Endodermal cell (in vitro differentiated cells): ENCODE measurements around the gene ADK. TPM values are rescaled to one million over a fixed set of nuclear protein-coding genes. Genes with fewer than 3 reads are reported as not detected.

Experiments
- DNase-seq: peaks from one replicate; pipeline ENCODE4 v3.0.0-alpha.2; 2017
- H3K27ac ChIP-seq: 2 replicates; pipeline ENCODE4 v1.5.1; 2013; ENCODE audit warnings: mild to moderate bottlenecking, low read depth, low read length, moderate library complexity
- H3K27me3 ChIP-seq: 2 replicates; pipeline ENCODE4 v1.6.1; 2013; ENCODE audit warnings: mild to moderate bottlenecking, low read length, moderate library complexity; ENCODE audit not compliant: insufficient read depth, control insufficient read depth, poor library complexity, severe bottlenecking
- H3K36me3 ChIP-seq: 2 replicates; pipeline ENCODE4 v1.7.0; 2013; ENCODE audit warnings: mild to moderate bottlenecking, low read length, moderate library complexity; ENCODE audit not compliant: control insufficient read depth, insufficient read depth
- H3K4me1 ChIP-seq: one replicate; pipeline ENCODE4 v1.7.0; 2013; ENCODE audit warnings: low read length; ENCODE audit not compliant: control insufficient read depth, insufficient read depth
- H3K4me3 ChIP-seq: 2 replicates; pipeline ENCODE4 v1.5.1; 2013; ENCODE audit warnings: mild to moderate bottlenecking, low read length, moderate library complexity
- H3K9ac ChIP-seq: 2 replicates; pipeline ENCODE4 v1.6.1; 2013; ENCODE audit warnings: mild to moderate bottlenecking, low read length, moderate library complexity; ENCODE audit not compliant: poor library complexity, severe bottlenecking; ENCODE audit errors: extremely low read depth
- H3K9me3 ChIP-seq: 2 replicates; pipeline ENCODE4 v1.6.1; 2013; ENCODE audit warnings: mild to moderate bottlenecking, low read length, moderate library complexity; ENCODE audit not compliant: control insufficient read depth
- H3K27ac Mint-ChIP-seq: 2 replicates; pipeline ENCODE4 v1.8.0; 2020; ENCODE audit warnings: mixed read lengths
- H3K27me3 Mint-ChIP-seq: 2 replicates; pipeline ENCODE4 v1.8.0; 2021; ENCODE audit warnings: mild to moderate bottlenecking, mixed read lengths; ENCODE audit not compliant: insufficient read depth
- H3K36me3 Mint-ChIP-seq: 2 replicates; pipeline ENCODE4 v1.8.0; 2020; ENCODE audit warnings: low read depth, mixed read lengths
- H3K4me1 Mint-ChIP-seq: 2 replicates; pipeline ENCODE4 v1.8.0; 2020; ENCODE audit warnings: mixed read lengths
- H3K4me3 Mint-ChIP-seq: 2 replicates; pipeline ENCODE4 v1.8.0; 2020; ENCODE audit warnings: mild to moderate bottlenecking, moderate library complexity, mixed read lengths
- H3K9me3 Mint-ChIP-seq: 2 replicates; pipeline ENCODE4 v1.8.0; 2020; ENCODE audit warnings: mild to moderate bottlenecking, mixed read lengths
- CTCF ChIP-seq: fragments of 200-600 bp; sonication (generic); conservative IDR thresholded peaks from 2 replicates; pipeline ENCODE4 v1.5.0; 2021; ENCODE audit warnings: antibody characterized with exemption, mild to moderate bottlenecking
- WGBS, 2 experiments: methylation state at CpG; one replicate each; pipeline versions ENCODE4 v1.1.5 to v1.1.7; 2013; ENCODE audit warnings: missing lambda C conversion rate in 2 of 2, mixed read lengths in 1 of 2; ENCODE audit not compliant: insufficient coverage in 1 of 2, insufficient read length in 1 of 2; 5-methylcytosine and 5-hydroxymethylcytosine counted together
- total RNA-seq, 2 donors: library from RNA; stranded (reverse); fragmentation: NEBNext Ultra II Directional in 1 of 2; extraction: Animal tissue kit (Norgen Biotek cat#: 25700) in 1 of 2; gene quantifications; 2 replicates in 1 of 2; 3 replicates in 1 of 2; pipeline ENCODE4 v1.2.1, GENCODE V29; 2021

The ADK gene
- total RNA-seq, 2 donors from 2014 or later, result 23.6 to 36.7 TPM

- Mint-ChIP-seq H3K27me3 (no peaks in the 10 kb centered on the region), H3K27ac (no peak overlapping the region), H3K4me1 (peaks cover 2% of the 10 kb centered on the region), H3K9me3 (peaks cover 4% of the 10 kb centered on the region), H3K36me3 (no peaks in the 10 kb centered on the region), H3K4me3 (no peak overlapping the region)
- DNase-seq, result no peak
- H3K27me3 ChIP-seq, result no peaks in the 10 kb centered on the region
- H3K36me3 ChIP-seq, result no peaks in the 10 kb centered on the region
- no peak for TF ChIP-seq CTCF
- H3K9me3 ChIP-seq, result no peaks in the 10 kb centered on the region
- no peaks in the 10 kb centered on the region for H3K4me1 ChIP-seq
- 80 to 94% methylated on average over 7 to 9 of the region's 9 CpGs for whole genome bisulfite sequencing, 2 experiments
- no peak overlapping the region for H3K9ac ChIP-seq
- no peak overlapping the region for H3K27ac ChIP-seq
- no peak overlapping the region for H3K4me3 ChIP-seq
Measured at GRCh38 chr10:74223755-74224529, 72.9 kb downstream of the ADK start.

- Histone ChIP-seq H3K9me3 (no peaks in the 10 kb centered on the region), H3K27me3 (no peaks in the 10 kb centered on the region), H3K36me3 (no peaks in the 10 kb centered on the region), H3K4me1 (no peaks in the 10 kb centered on the region), H3K4me3 (no peak overlapping the region), H3K27ac (no peak overlapping the region), H3K9ac (no peak overlapping the region)
- Mint-ChIP-seq H3K4me3 (no peak overlapping the region), H3K27me3 (no peaks in the 10 kb centered on the region), H3K9me3 (no peaks in the 10 kb centered on the region), H3K27ac (peak overlapping the region; percentile 52), H3K36me3 (no peaks in the 10 kb centered on the region), H3K4me1 (peaks cover 2% of the 10 kb centered on the region)
- WGBS, 2 experiments, result 92 to 95% methylated on average over 2 to 3 of the region's 3 CpGs
- no peak for DNase-seq
- no peak for TF ChIP-seq CTCF
Measured at GRCh38 chr10:74227697-74228424, 76.8 kb downstream of the ADK start.

GRCh38 chr10:74231375-74231774 lies 80.4 kb downstream of the ADK start:
- Histone ChIP-seq H3K9me3 (no peaks in the 10 kb centered on the region), H3K27me3 (no peaks in the 10 kb centered on the region)
- no peak for TF ChIP-seq CTCF

More at GRCh38 chr10:74231375-74231774, 80.4 kb downstream of the ADK start:
- H3K4me1 ChIP-seq, result no peaks in the 10 kb centered on the region
- no peak overlapping the region for H3K27ac ChIP-seq
- H3K27ac Mint-ChIP-seq, result no peak overlapping the region
- H3K4me1 Mint-ChIP-seq, result peaks cover 2% of the 10 kb centered on the region
- no peaks in the 10 kb centered on the region for H3K36me3 ChIP-seq
- no peak for DNase-seq
- H3K27me3 Mint-ChIP-seq, result no peaks in the 10 kb centered on the region
- no peaks in the 10 kb centered on the region for H3K36me3 Mint-ChIP-seq
- 91 to 100% methylated on average over 1 to 2 of the region's 2 CpGs for WGBS, 2 experiments
- no peak overlapping the region for H3K4me3 ChIP-seq
- H3K9ac ChIP-seq, result no peak overlapping the region
- H3K4me3 Mint-ChIP-seq, result no peak overlapping the region
- no peaks in the 10 kb centered on the region for H3K9me3 Mint-ChIP-seq
